HUDEP-2 (cell line): ENCODE data around the gene CUTA.

Experiments used
- DNase-seq, 76 experiments: peaks; one replicate each; lab custom pipeline; 2025; ENCODE audit not compliant: unreplicated experiment in 76 of 76; lab: John Stamatoyannopoulos, UW

Gene CUTA

GRCh38 chr6:33439956-33440648 is 22.2 kb upstream of the CUTA start:
- DNase-seq = no peak

- DNase-seq = no peak
These were observed 21.2 kb upstream of the CUTA start for GRCh38 chr6:33438978-33439594.

GRCh38 chr6:33437666-33438065 is 19.8 kb upstream of the CUTA start:
- DNase-seq = no peak

GRCh38 chr6:33434961-33435360 is 17.1 kb upstream of the CUTA start:
- no peak for DNase-seq

GRCh38 chr6:33433544-33434191 is 15.8 kb upstream of the CUTA start:
- DNase-seq = no peak

- DNase-seq = no peak
These were observed 15.2 kb upstream of the CUTA start for GRCh38 chr6:33433001-33433543.

- DNase-seq = no peak
These were observed 14.6 kb upstream of the CUTA start for GRCh38 chr6:33432546-33432945.

GRCh38 chr6:33431880-33432541 is 14.1 kb upstream of the CUTA start:
- DNase-seq = no peak

GRCh38 chr6:33430991-33431879 is 13.3 kb upstream of the CUTA start:
- DNase-seq = peak in 61 of 76 experiments; percentile 21 to 79 (median 61)

- no peak for DNase-seq
These were observed 12.4 kb upstream of the CUTA start for GRCh38 chr6:33430334-33430733.

GRCh38 chr6:33429750-33430052 is 11.8 kb upstream of the CUTA start:
- DNase-seq = no peak

- DNase-seq = peak in 8 of 76 experiments; percentile 4 to 38 (median 20)
These were observed 11.3 kb upstream of the CUTA start for GRCh38 chr6:33428966-33429749.

GRCh38 chr6:33428224-33428965 is 10.5 kb upstream of the CUTA start:
- DNase-seq = peak in 66 of 76 experiments; percentile 25 to 80 (median 56)

- DNase-seq = peak in 38 of 76 experiments; percentile 14 to 71 (median 52)
These were observed 9.8 kb upstream of the CUTA start for GRCh38 chr6:33427585-33428223.

- DNase-seq = peak in 3 of 76 experiments; percentile 10 to 34 (median 19)
These were observed 8.9 kb upstream of the CUTA start for GRCh38 chr6:33426590-33427511.

- DNase-seq = peak in 75 of 76 experiments; percentile 44 to 99 (median 94)
These were observed 8.0 kb upstream of the CUTA start for GRCh38 chr6:33425668-33426577.
